GM19043 (cell line): Measurements from ENCODE around the gene HCK.

Source experiments
- ATAC-seq: cut with Tn5 transposase; IDR thresholded peaks from one replicate; pipeline ENCODE4 v1.9.1; 2021; ENCODE audit warnings: low read depth; ENCODE audit not compliant: unreplicated experiment

Gene HCK

GRCh38 chr20:32057656-32058184, 5.7 kb downstream of the HCK start:
- ATAC-seq = no peak

GRCh38 chr20:32059189-32059588, 7.1 kb downstream of the HCK start:
- no peak for ATAC-seq

- ATAC-seq = no peak
Observed at GRCh38 chr20:32062776-32063170, 10.7 kb downstream of the HCK start.

- ATAC-seq = no peak
Observed at GRCh38 chr20:32063695-32064094, 11.7 kb downstream of the HCK start.

- ATAC-seq = no peak
Observed at GRCh38 chr20:32064667-32065066, 12.6 kb downstream of the HCK start.

GRCh38 chr20:32067234-32067821, 15.3 kb downstream of the HCK start:
- no peak for ATAC-seq

GRCh38 chr20:32068174-32068573, 16.1 kb downstream of the HCK start:
- no peak for ATAC-seq

GRCh38 chr20:32069711-32070110, 17.7 kb downstream of the HCK start:
- ATAC-seq = no peak

- ATAC-seq = no peak
Observed at GRCh38 chr20:32070282-32070681, 18.2 kb downstream of the HCK start.

GRCh38 chr20:32070690-32071213, 18.7 kb downstream of the HCK start:
- ATAC-seq = no peak

GRCh38 chr20:32071395-32072167, 19.5 kb downstream of the HCK start:
- no peak for ATAC-seq

- ATAC-seq = no peak
Observed at GRCh38 chr20:32072168-32072750, 20.2 kb downstream of the HCK start.

GRCh38 chr20:32075534-32075933, 23.5 kb downstream of the HCK start:
- no peak for ATAC-seq

- no peak for ATAC-seq
Observed at GRCh38 chr20:32077190-32077589, 25.1 kb downstream of the HCK start.

- no peak for ATAC-seq
Observed at GRCh38 chr20:32078322-32078721, 26.3 kb downstream of the HCK start.

- ATAC-seq = no peak
Observed at GRCh38 chr20:32078791-32079190, 26.7 kb downstream of the HCK start.

GRCh38 chr20:32079655-32080109, 27.6 kb downstream of the HCK start:
- no peak for ATAC-seq

- ATAC-seq = no peak
Observed at GRCh38 chr20:32080783-32081182, 28.7 kb downstream of the HCK start.

- ATAC-seq = no peak
Observed at GRCh38 chr20:32083469-32083868, 31.4 kb downstream of the HCK start.

- no peak for ATAC-seq
Observed at GRCh38 chr20:32087070-32087469, 35.0 kb downstream of the HCK start.

GRCh38 chr20:32088759-32089158, 36.7 kb downstream of the HCK start:
- no peak for ATAC-seq
